AG04450 (cell line): ENCODE data around the gene WDR90. TPM values are rescaled to one million over a fixed set of nuclear protein-coding genes. Genes with fewer than 3 reads are reported as not detected.

ENCODE experiments used
- CTCF ChIA-PET: fragments of 300-600, 350-600 bp; formaldehyde crosslinking; extraction: SDS; loops from one replicate; lab custom pipeline; 2022; ENCODE audit warnings: antibody characterized with exemption, inconsistent platforms; lab: Charles Lee
- POLR2A ChIA-PET: fragments of 350-600 bp; formaldehyde crosslinking; extraction: SDS; loops from one replicate; lab custom pipeline; 2021; ENCODE audit warnings: antibody characterized with exemption, inconsistent platforms; lab: Yijun Ruan, JAX
- DNase-seq: peaks from one replicate; pipeline ENCODE4 v3.0.0-alpha.2; 2011; ENCODE audit warnings: low read depth, low spot score
- H3K27ac ChIP-seq: one replicate; pipeline ENCODE4 v1.5.1; 2012; ENCODE audit warnings: low read depth, low read length, control low read depth
- H3K27me3 ChIP-seq: one replicate; pipeline ENCODE4 v1.6.0; 2012; ENCODE audit warnings: low read length; ENCODE audit not compliant: control insufficient read depth, insufficient read depth
- H3K4me3 ChIP-seq: 2 replicates; pipeline ENCODE4 v1.5.1; 2011; ENCODE audit warnings: mild to moderate bottlenecking, low read depth, low read length, control low read depth
- H3K9me3 ChIP-seq: 2 replicates; pipeline ENCODE4 v1.5.1; 2012; ENCODE audit warnings: low read length; ENCODE audit not compliant: control insufficient read depth, insufficient read depth
- polyA plus RNA-seq: library from polyadenylated mRNA; depleted of rRNA; stranded (reverse); fragments of >200 nt; gene quantifications from 2 replicates; pipeline ENCODE4 v1.2.3, GENCODE V29; 2011
- TF ChIP-seq, protein P1 (sequence below): IDR thresholded peaks from 2 replicates; pipeline ENCODE4 v1.5.1; 2011; ENCODE audit warnings: low read depth, low read length, control low read depth, inconsistent platforms

Gene WDR90
- polyA plus RNA-seq, 1 experiment = 2.1 TPM

DNA sequence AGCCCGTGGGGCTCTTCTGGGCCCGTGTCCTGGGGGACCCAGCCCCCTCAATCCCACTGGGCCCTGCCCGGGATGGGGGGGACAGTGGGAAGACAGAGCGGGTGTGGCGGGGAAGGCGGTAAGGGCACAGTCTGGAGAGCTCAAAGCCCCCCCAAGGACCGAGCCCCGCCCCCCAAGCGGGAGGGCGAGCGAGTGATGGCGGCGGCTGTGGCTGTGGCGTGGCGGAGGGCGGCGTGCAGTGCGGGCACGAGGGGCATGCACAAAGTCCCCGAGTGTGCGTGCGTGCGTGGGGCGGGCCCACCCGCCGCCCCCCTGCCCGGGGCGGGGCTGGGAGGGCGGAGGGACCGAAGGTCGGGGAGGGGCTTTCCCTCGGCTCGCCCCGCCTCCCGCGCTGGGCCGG lies 44.6 kb downstream of the WDR90 start:
- Histone ChIP-seq H3K9me3 (peaks cover 3% of the 10 kb centered on the region; the same call in 1 of the 2 replicates), H3K4me3 (no peak overlapping the region), H3K27me3 (peaks cover 36% of the 10 kb centered on the region), H3K27ac (no peak overlapping the region)
- CTCF ChIA-PET = no interaction called here
- TF ChIP-seq, protein P1, sequence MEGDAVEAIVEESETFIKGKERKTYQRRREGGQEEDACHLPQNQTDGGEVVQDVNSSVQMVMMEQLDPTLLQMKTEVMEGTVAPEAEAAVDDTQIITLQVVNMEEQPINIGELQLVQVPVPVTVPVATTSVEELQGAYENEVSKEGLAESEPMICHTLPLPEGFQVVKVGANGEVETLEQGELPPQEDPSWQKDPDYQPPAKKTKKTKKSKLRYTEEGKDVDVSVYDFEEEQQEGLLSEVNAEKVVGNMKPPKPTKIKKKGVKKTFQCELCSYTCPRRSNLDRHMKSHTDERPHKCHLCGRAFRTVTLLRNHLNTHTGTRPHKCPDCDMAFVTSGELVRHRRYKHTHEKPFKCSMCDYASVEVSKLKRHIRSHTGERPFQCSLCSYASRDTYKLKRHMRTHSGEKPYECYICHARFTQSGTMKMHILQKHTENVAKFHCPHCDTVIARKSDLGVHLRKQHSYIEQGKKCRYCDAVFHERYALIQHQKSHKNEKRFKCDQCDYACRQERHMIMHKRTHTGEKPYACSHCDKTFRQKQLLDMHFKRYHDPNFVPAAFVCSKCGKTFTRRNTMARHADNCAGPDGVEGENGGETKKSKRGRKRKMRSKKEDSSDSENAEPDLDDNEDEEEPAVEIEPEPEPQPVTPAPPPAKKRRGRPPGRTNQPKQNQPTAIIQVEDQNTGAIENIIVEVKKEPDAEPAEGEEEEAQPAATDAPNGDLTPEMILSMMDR = no peak
- POLR2A ChIA-PET = no interaction called here
- no peak for DNase-seq

- Histone ChIP-seq H3K27ac (no peak overlapping the region), H3K9me3 (peaks cover 3% of the 10 kb centered on the region; the same call in 1 of the 2 replicates), H3K4me3 (no peak overlapping the region), H3K27me3 (peaks cover 42% of the 10 kb centered on the region)
- ChIA-PET POLR2A (no interaction called here), CTCF (no interaction called here)
- TF ChIP-seq, protein P1 = no peak
- no peak for DNase-seq
Observed at GRCh38 chr16:694187-694862, 45.2 kb downstream of the WDR90 start.

- ChIA-PET POLR2A (no interaction called here), CTCF (no interaction called here)
- no peak overlapping the region for H3K27ac ChIP-seq
- H3K27me3 ChIP-seq = peaks cover 42% of the 10 kb centered on the region
- H3K9me3 ChIP-seq = peaks cover 3% of the 10 kb centered on the region; the same call in 1 of the 2 replicates
- TF ChIP-seq, protein P1 = no peak
- H3K4me3 ChIP-seq = no peak overlapping the region
- DNase-seq = no peak
Observed at GRCh38 chr16:694863-695354, 45.7 kb downstream of the WDR90 start.

- peaks cover 44% of the 10 kb centered on the region for H3K27me3 ChIP-seq
- POLR2A ChIA-PET = no interaction called here
Observed at GRCh38 chr16:695355-696089, 46.4 kb downstream of the WDR90 start.

More at GRCh38 chr16:695355-696089, 46.4 kb downstream of the WDR90 start:
- CTCF ChIA-PET = interaction anchor here (0.5 kb wide), 1 partner anchor 53 kb away, joined by 6 read pairs; no protein-coding TSS in a partner anchor
- H3K9me3 ChIP-seq = peaks cover 3% of the 10 kb centered on the region; the same call in 1 of the 2 replicates
- no peak for DNase-seq
- no peak overlapping the region for H3K4me3 ChIP-seq
- H3K27ac ChIP-seq = no peak overlapping the region
- TF ChIP-seq, protein P1 = no peak
